SK-N-MC (cell line): Measurements from ENCODE around the gene LRMDA.

Experiments used
- EZH2 ChIP-seq: fragments of 200-600 bp; sonication (generic); IDR thresholded peaks from one replicate; pipeline ENCODE4 v1.6.1; 2017; ENCODE audit warnings: antibody characterized with exemption
- FOXP2 ChIP-seq: optimal IDR thresholded peaks from 2 replicates; pipeline ENCODE3; 2011; ENCODE audit warnings: mild to moderate bottlenecking, moderate library complexity; ENCODE audit not compliant: insufficient read depth; ENCODE audit errors: extremely low read length, control extremely low read depth
- POLR2AphosphoS5 ChIP-seq: IDR thresholded peaks from 2 replicates; pipeline ENCODE4 v1.6.1; 2012; ENCODE audit warnings: mild to moderate bottlenecking, low read depth, low read length, borderline replicate concordance

- no peak for TF ChIP-seq EZH2
- TF ChIP-seq POLR2AphosphoS5 = no peak
- no peak for TF ChIP-seq FOXP2
Observed at GRCh38 chr10:76399226-76399625, 967.8 kb downstream of the LRMDA start.
